HG03521 (cell line): ENCODE data around the gene C2orf42.
"Not testable (repeated sequence)": the region's sequence is repeated elsewhere in the genome, so short reads cannot be mapped to it uniquely, and the experiment has no call there.

Experiments
- ATAC-seq: cut with Tn5 transposase; IDR thresholded peaks from one replicate; pipeline ENCODE4 v1.9.1; 2021; ENCODE audit warnings: mild to moderate bottlenecking, moderate library complexity; ENCODE audit not compliant: unreplicated experiment

Gene C2orf42

GRCh38 chr2:70104231-70105111 is 86.3 kb downstream of the C2orf42 start:
- ATAC-seq = no peak

- ATAC-seq = no peak
These were observed 87.2 kb downstream of the C2orf42 start for GRCh38 chr2:70103531-70104061.

- ATAC-seq = not testable (repeated sequence)
These were observed 88.4 kb downstream of the C2orf42 start for GRCh38 chr2:70102323-70102905.

- ATAC-seq = not testable (repeated sequence)
These were observed 89.1 kb downstream of the C2orf42 start for GRCh38 chr2:70101686-70102085.

- no peak for ATAC-seq
These were observed 89.6 kb downstream of the C2orf42 start for GRCh38 chr2:70101174-70101573.
